ENCODE measurements around the gene SPTBN5.

The SPTBN5 gene

DNA sequence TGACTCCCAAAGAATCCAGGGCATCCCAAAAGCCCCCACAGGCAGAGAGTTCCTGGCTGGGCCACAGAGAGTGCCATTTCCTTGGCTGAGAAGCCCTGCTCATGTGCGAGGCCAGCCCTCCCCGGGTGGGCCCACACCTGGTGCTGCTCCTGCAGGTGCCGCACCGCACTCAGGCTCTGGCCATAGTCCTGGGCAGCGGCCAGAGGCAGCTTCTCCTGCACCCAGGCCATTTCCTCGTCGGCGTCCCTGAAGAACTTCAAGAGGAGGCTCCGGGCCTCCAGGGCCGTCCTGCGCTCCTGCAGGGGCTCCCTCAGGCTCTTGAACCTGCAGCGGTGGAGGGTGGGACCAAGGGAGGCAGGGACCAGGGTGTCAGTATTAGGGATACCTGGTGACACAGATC, 37.1 kb downstream of the SPTBN5 start:
- H3K4me1 ChIP-seq (ENCODE audit: low read length): peaks cover 7% of the 10 kb centered on the region; the same call in 1 of the 2 replicates
- no peaks in the 10 kb centered on the region for H4K20me1 ChIP-seq (ENCODE audit: insufficient read depth, low read length)
- no peaks in the 10 kb centered on the region for H3K9me3 ChIP-seq (replicated peaks; ENCODE audit: insufficient read depth, low read length)
- H2AFZ ChIP-seq (ENCODE audit: low read length): no peak overlapping the region
- no peak overlapping the region for H3K4me2 ChIP-seq (ENCODE audit: low read depth, low read length)
- H3K36me3 ChIP-seq (replicated peaks; ENCODE audit: insufficient read depth, low read length): no peaks in the 10 kb centered on the region
- H3K79me2 ChIP-seq (ENCODE audit: low read length): no peaks in the 10 kb centered on the region
- DNase-seq: no peak
- no peak overlapping the region for H3K9ac ChIP-seq (ENCODE audit: low read length)
- H3K9me2 ChIP-seq (replicated peaks; ENCODE audit: insufficient read depth, low read length): no peaks in the 10 kb centered on the region
- peaks cover 5% of the 10 kb centered on the region for H3K27me3 ChIP-seq (replicated peaks; ENCODE audit: insufficient read depth, low read length)
- no peak overlapping the region for H3K4me3 ChIP-seq (ENCODE audit: low read length)
- H3K27ac ChIP-seq (ENCODE audit: low read length): no peak overlapping the region
- TF ChIP-seq EZH2 (optimal IDR thresholded peaks at IDR 0.05; ENCODE audit: low read depth, low read length): no peak
- TF ChIP-seq EZH2phosphoT487 (IDR thresholded peaks at IDR 0.05; ENCODE audit: low read length): no peak
- TF ChIP-seq, protein P1, sequence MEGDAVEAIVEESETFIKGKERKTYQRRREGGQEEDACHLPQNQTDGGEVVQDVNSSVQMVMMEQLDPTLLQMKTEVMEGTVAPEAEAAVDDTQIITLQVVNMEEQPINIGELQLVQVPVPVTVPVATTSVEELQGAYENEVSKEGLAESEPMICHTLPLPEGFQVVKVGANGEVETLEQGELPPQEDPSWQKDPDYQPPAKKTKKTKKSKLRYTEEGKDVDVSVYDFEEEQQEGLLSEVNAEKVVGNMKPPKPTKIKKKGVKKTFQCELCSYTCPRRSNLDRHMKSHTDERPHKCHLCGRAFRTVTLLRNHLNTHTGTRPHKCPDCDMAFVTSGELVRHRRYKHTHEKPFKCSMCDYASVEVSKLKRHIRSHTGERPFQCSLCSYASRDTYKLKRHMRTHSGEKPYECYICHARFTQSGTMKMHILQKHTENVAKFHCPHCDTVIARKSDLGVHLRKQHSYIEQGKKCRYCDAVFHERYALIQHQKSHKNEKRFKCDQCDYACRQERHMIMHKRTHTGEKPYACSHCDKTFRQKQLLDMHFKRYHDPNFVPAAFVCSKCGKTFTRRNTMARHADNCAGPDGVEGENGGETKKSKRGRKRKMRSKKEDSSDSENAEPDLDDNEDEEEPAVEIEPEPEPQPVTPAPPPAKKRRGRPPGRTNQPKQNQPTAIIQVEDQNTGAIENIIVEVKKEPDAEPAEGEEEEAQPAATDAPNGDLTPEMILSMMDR (IDR thresholded peaks at IDR 0.05; ENCODE audit: low read length): no peak
- H3F3A ChIP-seq (ENCODE audit: insufficient read depth, low read length): no peaks in the 10 kb centered on the region

DNA sequence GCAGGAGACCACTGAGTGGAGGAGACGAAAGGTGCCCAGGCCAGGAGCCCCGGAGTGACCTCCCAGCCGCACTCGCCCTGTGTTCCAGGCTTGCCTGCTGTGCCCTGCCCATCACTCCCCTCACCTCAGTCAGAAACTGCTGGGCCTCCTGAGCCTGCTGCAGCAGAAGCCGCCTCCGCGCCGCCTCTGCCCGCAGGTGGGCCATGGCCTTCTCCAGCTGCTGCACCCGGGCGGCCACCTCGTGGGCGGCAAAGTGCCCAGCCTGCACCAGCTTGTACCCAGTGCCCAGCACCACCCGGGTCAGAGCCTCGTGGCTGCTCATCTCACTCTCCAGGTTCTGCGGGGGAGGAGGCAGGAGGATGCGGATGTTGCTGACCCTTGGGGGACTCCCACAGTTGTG, 37.6 kb downstream of the SPTBN5 start:
- no peak overlapping the region for H3K27ac ChIP-seq (ENCODE audit: low read length)
- no peak overlapping the region for H3K4me2 ChIP-seq (ENCODE audit: low read depth, low read length)
- H3K4me1 ChIP-seq (ENCODE audit: low read length): peaks cover 7% of the 10 kb centered on the region; the same call in 1 of the 2 replicates
- no peak for TF ChIP-seq EZH2phosphoT487 (IDR thresholded peaks at IDR 0.05; ENCODE audit: low read length)
- TF ChIP-seq, protein P1 (IDR thresholded peaks at IDR 0.05; ENCODE audit: low read length): no peak
- TF ChIP-seq EZH2 (optimal IDR thresholded peaks at IDR 0.05; ENCODE audit: low read depth, low read length): no peak
- H3K27me3 ChIP-seq (replicated peaks; ENCODE audit: insufficient read depth, low read length): peaks cover under 1% of the 10 kb centered on the region; the same call in 1 of the 2 replicates
- H3K9ac ChIP-seq (ENCODE audit: low read length): no peak overlapping the region
- H3K36me3 ChIP-seq (replicated peaks; ENCODE audit: insufficient read depth, low read length): no peaks in the 10 kb centered on the region
- H3K79me2 ChIP-seq (ENCODE audit: low read length): no peaks in the 10 kb centered on the region
- no peak overlapping the region for H3K4me3 ChIP-seq (ENCODE audit: low read length)
- no peaks in the 10 kb centered on the region for H3F3A ChIP-seq (ENCODE audit: insufficient read depth, low read length)
- DNase-seq: no peak
- no peaks in the 10 kb centered on the region for H3K9me2 ChIP-seq (replicated peaks; ENCODE audit: insufficient read depth, low read length)
- no peaks in the 10 kb centered on the region for H4K20me1 ChIP-seq (ENCODE audit: insufficient read depth, low read length)
- no peak overlapping the region for H2AFZ ChIP-seq (ENCODE audit: low read length)
- H3K9me3 ChIP-seq (replicated peaks; ENCODE audit: insufficient read depth, low read length): no peaks in the 10 kb centered on the region

DNA sequence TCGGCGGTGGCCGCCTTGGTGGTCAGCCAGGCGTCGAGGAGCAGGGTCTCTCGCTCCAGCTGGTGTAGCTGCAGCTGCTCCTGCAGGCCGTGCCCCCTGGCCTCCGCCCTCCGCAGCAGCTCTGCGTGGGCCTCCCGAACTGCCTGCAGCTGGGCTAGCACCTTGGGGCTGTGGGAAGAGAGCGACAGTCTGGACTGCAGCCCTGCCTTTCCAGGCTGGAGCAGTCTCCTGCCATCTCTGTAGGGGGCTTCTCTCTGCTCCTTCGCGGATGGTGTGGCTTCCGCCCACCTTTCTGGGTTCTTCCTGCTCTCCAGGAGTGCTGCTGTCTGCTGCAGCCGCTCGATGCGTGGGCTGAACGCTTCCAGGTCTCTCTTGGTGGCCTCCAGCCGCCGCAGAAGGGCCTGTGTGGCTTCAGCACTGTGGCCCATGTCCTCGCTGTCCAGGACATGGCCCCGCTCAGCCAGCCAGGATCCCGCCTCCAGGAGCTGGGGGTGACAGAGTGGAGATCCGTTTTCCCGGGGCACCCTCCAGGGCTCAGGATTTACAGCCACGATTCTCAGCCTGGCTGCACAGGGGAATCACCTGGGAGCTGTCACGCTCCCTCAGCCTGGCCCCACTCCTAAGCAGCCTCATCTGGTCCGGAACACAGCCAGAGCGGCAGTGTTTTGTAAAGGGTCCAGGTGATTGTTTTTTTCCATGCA, 38.4 kb downstream of the SPTBN5 start:
- Histone ChIP-seq H3K4me1 (ENCODE audit: low read length) (peaks cover 7% of the 10 kb centered on the region; the same call in 1 of the 2 replicates), H3F3A (ENCODE audit: insufficient read depth, low read length) (no peaks in the 10 kb centered on the region), H3K9me2 (replicated peaks; ENCODE audit: insufficient read depth, low read length) (no peaks in the 10 kb centered on the region), H3K9ac (ENCODE audit: low read length) (no peak overlapping the region), H2AFZ (ENCODE audit: low read length) (no peak overlapping the region), H3K4me3 (ENCODE audit: low read length) (no peak overlapping the region), H3K27ac (ENCODE audit: low read length) (no peak overlapping the region), H3K27me3 (replicated peaks; ENCODE audit: insufficient read depth, low read length) (no peaks in the 10 kb centered on the region; the same call in 1 of the 2 replicates), H3K79me2 (ENCODE audit: low read length) (no peaks in the 10 kb centered on the region), H3K4me2 (ENCODE audit: low read depth, low read length) (no peak overlapping the region), H3K36me3 (replicated peaks; ENCODE audit: insufficient read depth, low read length) (no peaks in the 10 kb centered on the region), H4K20me1 (ENCODE audit: insufficient read depth, low read length) (no peaks in the 10 kb centered on the region), H3K9me3 (replicated peaks; ENCODE audit: insufficient read depth, low read length) (no peaks in the 10 kb centered on the region)
- TF ChIP-seq EZH2phosphoT487 (IDR thresholded peaks at IDR 0.05; ENCODE audit: low read length) (no peak), EZH2 (optimal IDR thresholded peaks at IDR 0.05; ENCODE audit: low read depth, low read length) (no peak)
- TF ChIP-seq, protein P1 (IDR thresholded peaks at IDR 0.05; ENCODE audit: low read length): no peak
- DNase-seq: no peak

Data from MM.1S (cell line).